ENCODE results near the gene ZMYND15.
"Not testable (repeated sequence)": the region's sequence is repeated elsewhere in the genome, so short reads cannot be mapped to it uniquely, and the experiment has no call there.

The ZMYND15 gene, protein sequence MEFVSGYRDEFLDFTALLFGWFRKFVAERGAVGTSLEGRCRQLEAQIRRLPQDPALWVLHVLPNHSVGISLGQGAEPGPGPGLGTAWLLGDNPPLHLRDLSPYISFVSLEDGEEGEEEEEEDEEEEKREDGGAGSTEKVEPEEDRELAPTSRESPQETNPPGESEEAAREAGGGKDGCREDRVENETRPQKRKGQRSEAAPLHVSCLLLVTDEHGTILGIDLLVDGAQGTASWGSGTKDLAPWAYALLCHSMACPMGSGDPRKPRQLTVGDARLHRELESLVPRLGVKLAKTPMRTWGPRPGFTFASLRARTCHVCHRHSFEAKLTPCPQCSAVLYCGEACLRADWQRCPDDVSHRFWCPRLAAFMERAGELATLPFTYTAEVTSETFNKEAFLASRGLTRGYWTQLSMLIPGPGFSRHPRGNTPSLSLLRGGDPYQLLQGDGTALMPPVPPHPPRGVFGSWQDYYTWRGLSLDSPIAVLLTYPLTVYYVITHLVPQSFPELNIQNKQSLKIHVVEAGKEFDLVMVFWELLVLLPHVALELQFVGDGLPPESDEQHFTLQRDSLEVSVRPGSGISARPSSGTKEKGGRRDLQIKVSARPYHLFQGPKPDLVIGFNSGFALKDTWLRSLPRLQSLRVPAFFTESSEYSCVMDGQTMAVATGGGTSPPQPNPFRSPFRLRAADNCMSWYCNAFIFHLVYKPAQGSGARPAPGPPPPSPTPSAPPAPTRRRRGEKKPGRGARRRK

DNA sequence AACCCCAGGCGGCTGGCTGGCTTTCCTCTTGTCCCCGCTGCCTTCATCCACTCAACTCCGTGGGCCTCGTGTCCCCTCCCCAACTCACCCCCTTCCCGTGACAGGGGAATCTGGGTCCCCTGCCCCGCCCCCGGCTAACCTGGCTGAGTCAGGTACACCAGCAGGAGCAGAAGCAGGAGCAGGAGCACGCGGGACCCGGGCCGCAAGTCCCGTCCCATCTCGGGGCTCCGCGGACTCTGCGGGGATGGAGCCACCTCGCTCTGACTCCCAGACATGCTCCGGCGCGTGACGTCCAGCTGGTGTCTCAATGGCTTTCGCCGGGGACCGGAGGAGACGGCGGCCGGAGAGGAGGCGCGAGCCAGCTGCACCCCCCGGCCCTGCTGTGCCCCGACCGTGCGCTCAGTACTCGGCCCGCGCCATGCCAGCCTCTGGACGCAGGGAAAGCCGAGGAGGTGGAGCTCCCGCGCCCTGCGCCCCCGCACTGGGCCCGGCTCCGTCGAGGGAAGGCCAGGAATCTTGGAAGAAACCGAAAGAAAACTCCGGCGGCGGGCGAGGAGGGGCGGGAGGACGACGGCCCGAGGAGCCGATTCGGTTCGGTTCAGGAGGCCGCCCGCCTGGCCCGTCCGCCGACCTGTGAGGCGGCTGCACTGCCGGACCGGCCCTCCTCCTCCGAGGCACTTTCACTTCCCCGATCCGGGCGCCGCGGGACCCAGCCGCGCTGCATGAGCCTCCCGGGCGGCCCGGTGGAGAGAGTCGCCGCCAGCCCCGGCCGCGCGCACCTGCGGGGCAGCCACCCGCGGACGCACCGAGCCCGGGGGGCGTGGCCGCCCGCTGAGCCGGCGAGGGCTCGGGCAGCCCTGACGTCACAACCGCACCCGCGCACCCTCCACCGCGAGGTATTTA lies at the start of gene ZMYND15, which contains the start of gene CXCL16:
ZMYND15 (plus strand) TSS at position 712 of the 903 bp plus-strand sequence. CDS start 716 bp downstream, outside the sequence.
CXCL16 (minus strand) TSS at position 807 of the 903 bp plus-strand sequence; CDS start at position 218, 589 bp downstream.
- peak; percentile 33 for DNase-seq

DNA sequence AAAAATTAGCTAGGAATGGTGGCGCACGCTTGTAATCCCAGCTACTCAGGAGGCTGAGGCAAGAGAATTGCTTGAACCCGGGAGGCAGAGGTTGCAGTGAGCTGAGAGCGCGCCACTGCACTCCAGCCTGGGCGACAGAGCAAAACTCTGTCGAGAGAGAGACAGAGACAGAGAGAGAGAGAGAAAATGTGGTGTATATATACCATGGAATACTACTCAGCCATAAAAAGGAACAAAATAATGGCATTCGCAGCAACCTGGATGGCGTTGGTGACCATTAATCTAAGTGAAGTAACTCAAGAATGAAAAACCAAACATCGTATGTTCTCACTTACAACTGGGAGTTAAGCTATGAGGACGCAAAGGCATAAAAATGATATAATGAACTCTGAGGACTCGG lies 49.8 kb upstream of the ZMYND15 start:
- DNase-seq = not testable (repeated sequence)

DNA sequence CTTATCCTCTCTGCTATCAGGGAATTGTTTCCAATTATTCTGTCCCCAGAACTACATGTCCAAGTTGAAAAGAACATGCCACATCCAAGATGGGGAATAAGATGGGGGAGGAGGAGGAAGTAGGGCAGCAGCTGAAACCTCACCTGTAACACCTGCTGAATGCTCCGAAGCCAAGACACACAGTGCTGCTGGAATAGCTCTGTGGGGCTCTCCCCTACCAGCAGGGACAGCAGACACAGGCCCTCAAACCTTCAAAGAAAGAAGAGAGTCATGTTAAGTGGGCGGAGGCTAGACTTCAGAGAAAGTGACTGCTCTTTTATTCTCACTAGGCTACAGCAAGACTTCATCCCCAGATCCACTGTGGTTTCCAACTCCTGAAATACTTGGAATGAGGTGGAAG lies 48.9 kb upstream of the ZMYND15 start:
- no peak for DNase-seq

DNA sequence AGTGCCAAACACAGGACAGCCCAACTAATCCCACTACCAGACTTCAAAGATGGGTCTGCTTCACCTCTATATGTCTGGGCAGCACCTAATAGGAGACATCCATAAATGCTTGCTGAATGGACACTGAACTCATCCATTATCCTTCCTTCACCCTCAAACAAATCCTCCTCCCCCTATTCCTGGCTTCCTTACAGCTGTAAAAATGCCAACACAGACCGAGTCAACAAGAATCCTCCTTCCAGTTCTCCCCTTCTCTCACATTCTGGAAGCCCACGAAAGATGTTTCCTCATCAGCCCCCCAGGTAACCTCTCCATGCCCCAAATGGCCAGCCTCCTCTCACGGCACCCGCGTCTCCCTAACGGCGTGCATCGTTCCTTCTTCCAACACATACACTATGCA lies 47.9 kb upstream of the ZMYND15 start:
- peak; percentile 22 for DNase-seq

DNA sequence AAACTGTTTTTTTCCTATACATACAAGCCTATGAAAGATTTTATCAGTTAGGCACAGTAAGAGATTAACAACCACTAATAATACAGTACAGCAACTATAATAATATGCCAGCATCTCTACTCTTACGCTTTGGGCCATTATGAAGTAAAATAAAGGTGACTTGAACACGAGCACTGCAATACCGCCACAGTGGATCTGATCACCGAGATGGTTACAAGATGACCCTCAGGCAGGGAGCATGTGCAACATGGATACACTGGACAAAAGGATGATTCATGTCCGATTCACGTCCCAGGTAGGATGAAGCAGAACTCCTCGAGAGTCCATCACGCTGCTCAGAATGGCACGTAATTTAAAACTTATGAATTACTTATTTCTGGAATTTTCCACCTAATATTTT lies 46.2 kb upstream of the ZMYND15 start:
- DNase-seq = no peak

DNA sequence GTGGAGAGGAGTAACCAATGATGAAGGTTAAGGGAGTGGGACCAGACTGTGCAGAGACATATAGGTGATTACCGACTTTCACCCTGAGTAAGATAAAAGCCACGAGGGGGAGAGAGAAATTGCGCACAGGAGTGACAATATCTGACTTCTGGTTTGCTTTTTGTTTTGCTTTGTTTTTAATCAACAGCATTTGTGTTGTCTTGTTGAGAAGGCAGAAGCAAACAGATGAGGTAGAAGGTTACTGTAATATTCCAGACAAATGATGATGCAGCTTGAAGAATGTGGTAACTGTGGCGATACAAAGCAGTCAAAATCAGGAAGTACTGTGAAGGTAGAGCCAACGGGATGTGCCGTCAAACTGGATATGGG lies 43.2 kb upstream of the ZMYND15 start:
- DNase-seq = no peak

DNA sequence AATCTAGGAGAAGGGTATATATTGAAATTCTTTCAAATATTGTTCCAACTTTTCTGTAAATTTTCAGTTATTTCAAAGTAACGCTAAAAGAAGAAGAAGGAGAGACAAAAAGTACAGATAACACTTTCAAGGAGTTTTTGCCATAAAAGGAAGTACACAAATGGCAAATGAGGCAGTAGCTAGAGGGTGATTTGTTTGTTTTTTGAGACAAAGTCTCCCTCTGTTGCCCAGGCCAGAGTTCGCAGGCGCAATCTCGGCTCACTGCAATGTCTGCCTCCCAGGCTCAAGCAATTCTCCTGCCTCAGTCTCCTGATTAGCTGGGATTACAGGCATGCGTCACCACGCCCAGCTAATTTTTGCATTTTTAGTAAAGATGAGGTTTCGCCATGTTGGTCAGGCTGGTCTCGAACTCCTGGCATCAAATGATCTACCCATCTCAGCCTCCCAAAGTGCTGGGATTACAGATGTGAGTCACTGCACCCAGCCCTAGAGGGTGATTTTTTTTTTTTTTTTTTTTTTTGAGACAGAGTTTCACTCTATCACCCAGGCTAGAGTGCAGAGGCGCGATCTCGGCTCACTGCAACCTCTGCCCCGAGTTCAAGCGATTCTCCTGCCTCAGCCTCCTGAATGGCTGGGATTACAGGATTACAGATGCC lies 40.1 kb upstream of the ZMYND15 start:
- DNase-seq = not testable (repeated sequence)

DNA sequence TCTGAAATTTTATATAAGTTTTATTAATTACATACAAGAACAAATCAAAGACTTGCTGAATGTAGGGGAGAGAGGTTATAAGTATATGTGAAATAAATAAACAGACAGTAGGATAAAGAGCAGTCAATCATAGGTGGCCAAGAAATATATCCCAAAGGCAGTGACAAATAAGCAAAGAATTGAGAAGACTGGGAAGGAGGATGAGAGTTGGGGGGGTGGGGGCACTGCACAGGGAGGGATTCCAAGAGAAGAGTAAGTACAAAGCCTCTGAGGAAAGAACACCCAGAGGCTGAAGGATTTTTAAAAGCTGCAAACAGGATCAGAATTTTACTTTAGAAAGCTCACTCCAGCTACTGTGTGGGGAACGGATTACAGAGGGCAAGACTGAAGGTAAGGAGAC lies 38.5 kb upstream of the ZMYND15 start:
- DNase-seq = no peak

DNA sequence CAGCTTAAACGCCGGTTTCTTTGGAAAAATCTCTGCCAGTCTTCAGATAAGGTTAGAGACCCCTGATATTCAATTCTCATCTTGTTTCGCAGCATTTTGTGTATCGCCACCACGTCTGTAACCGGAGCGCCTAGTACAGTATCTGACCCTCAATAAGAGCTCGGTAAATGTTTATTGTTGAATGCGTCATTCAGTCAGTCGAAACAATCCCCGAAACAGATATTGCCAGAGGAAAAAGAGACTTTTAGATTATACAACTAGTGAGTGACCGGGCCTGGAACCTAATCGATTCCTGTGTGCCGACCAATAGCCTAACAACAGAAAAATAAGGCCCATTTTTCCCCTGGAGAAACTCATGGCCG lies 36.3 kb upstream of the ZMYND15 start:
- no peak for DNase-seq

DNA sequence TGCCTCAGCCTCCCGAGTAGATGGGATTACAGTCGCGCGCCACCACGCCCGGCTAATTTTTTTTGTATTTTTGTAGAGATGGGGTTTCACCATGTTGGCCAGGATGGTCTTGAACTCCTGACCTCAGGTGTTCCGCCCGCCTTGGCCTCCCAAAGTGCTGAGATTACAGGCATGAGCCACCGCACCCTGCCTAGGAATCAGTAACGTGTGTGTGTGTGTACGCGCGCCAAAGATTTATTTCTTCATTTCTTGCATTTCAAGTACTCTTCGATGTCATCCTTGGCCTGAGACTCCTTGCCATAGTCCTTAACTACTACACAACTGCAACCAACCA lies 35.1 kb upstream of the ZMYND15 start:
- not testable (repeated sequence) for DNase-seq

DNA sequence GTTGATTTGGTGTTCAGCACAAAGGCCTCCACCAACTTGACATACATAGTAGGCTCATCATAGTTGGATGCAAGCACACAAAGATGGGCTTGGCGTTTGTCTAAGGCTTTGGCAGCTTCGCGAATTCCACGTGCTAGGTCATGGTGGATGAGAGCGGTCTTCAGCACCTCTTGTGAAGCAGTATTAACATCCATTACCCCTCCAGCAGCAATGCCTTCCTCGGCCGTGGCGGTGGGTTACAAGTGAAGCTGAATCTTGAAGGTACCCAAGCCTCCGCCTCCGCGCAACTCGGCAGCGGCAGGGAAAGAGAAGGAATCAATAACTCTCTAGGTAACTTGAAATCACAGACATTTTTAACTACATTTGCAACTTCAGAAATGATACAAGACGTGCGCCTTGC lies 34.6 kb upstream of the ZMYND15 start:
- no peak for DNase-seq

DNA sequence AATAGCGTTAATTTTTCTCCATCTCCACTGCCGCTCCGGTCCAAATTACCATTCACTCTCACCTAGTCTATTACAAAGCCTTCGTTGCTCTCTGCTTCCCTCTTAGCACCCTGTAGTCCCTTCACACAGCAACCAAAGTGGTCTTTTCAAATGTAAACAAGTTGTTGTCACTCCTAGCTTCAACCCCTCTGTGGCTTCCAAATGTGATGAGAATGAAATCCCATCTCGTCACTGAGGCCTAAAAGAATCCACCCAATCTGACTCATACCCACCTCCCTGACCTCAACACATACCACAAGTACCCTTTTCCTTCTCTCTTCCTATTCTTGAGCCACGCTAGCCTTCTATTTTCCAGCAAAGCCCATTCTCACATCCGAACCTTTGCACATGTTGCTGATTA lies 33.5 kb upstream of the ZMYND15 start:
- DNase-seq = peak; percentile 33

DNA sequence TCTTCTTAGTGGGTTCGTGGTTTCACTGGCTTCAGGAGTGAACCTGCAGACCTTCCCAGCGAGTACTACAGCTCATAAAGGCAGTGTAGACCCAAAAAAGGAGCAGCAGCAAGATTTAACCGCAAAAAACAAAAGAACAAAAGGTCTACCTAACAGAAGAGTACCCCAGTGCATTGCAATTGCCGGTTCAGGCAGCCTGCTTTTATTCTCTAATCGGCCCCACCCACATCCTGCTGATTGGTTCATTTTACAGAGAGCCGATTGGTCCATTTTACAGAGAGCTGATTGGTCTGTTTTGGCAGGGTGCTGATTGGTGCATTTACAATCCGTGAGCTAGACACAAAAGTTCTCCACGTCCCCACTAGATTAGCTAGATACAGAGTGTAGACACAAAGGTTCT lies 31.2 kb upstream of the ZMYND15 start:
- no peak for DNase-seq

DNA sequence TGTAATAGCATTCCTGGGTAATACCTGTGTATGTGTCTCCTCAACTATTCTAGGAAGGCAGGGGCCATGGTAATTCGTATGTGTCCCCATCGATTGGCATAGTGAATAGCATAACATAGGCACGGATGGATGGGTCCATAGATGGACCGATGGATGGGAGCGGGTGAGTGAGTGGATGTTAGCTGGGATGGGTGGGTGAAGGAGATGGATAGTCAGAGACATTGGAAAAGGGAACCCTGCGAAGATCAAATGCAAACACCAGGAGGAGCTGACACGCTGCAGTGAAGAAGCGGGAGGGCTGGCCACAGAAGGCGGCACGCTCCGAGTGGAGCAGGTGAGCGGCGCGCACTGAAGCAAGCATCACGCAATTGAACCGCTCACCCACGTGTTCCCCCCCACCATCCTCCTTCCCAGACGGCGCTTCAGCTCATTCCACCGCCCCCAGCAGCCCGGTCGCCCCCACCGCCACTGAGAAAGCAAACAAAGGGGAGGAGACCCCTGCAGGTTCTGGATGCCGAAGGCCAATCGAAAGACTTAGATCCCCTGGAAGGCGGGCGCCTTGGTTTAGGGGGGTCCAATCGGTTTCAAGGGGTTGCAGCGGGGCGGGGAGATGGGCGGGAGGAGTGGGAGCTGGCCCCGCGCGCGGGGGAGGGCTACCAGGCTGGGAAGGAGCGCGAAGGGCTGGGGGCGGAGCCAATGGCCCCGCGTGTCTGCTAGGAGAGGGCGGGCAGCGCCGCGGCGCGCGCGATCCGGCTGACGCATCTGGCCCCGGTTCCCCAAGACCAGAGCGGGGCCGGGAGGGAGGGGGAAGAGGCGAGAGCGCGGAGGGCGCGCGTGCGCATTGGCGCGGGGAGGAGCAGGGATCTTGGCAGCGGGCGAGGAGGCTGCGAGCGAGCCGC lies 29.6 kb upstream of the ZMYND15 start, which contains the start of gene ARRB2:
ARRB2 (plus strand) TSS at position 839 of the 899 bp plus-strand sequence. CDS start 90 bp downstream, outside the sequence.
- DNase-seq = peak; percentile 97

DNA sequence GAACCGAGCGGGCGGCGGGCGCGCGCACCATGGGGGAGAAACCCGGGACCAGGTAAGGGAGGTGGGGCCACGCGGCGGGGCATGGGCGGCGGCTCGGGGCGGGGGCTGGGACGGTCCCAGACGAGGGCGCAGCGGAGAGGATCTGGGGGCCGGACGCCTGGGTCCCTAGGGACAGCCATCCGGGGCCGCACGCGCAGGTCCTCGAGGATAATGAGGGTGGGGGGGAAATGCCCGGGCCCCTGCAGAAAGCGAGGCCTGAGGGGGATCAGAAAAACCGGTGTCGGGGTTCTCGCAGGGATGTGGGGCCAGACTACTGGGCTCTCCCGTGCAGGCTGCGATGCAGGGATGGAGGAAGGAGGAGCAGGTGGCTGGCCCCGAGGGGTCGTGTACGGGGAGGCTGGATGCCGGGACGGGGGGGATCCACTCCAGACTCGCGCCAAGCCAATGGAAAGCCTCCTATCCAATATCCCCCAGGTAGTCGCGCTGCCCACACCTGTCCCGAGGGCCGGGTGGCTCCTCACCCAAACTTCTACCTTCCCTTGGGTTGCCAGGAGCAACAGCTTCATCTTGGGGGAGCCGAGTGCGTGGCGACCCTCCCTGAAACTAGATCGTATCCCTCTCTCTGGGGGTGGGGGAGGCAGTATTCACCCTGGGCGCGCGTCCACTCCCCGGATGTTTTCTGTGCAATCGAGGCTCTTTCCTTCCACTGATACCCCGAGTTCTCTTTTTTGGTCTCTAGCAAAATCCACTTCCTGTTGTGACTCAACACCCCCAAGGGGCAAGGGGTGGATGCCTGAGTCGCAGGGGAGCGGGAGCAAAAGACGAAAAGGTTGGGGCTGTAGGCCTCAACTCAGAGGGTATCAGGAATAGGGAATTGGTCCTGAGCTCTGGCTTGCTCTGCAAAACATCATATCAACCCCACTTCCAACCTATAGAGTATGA lies 28.7 kb upstream of the ZMYND15 start:
- no peak for DNase-seq

DNA sequence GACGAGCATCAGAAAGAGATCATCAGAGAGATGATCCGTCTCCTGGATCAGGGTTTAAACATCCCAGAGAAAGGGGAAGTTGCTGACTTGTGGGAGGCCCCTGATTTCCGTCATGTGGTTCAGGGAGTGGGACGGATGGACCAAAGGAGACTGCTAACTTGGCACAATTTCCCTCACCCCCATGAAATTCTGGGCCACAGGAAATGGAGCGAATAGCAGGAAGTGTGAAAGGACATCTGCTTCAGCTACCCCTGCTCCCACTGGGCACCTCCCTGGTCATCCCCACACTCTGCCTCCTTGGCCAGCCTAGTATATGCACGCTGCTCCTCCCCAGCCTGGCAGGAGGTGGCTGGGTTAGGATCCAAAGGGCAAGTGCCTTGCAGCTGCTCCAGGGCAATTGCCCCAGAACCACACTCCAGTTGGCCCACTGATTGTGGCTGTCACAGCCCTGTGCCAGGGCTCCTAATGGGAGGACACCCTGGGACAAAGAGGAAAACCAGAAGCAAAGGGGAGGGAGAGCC lies 27.9 kb upstream of the ZMYND15 start:
- no peak for DNase-seq

DNA sequence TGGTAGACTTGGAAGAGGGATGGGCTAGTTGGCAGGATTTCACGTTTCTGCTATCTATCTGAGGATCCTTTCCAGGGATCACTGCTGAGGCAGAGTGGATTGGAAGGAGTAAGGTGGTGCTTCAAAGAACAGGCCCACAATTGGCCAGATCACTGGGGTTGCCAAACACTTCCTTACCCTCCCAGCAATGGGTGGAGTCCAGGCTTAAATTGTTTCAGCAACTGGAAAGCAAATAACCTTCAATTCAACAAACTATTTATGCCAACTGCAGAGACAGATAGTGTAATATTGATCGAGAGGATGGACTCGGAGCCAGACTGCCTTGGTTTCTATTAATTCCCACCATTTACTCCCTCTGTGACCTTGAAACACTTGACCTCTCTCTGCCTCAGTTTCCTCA lies 27.1 kb upstream of the ZMYND15 start:
- no peak for DNase-seq

DNA sequence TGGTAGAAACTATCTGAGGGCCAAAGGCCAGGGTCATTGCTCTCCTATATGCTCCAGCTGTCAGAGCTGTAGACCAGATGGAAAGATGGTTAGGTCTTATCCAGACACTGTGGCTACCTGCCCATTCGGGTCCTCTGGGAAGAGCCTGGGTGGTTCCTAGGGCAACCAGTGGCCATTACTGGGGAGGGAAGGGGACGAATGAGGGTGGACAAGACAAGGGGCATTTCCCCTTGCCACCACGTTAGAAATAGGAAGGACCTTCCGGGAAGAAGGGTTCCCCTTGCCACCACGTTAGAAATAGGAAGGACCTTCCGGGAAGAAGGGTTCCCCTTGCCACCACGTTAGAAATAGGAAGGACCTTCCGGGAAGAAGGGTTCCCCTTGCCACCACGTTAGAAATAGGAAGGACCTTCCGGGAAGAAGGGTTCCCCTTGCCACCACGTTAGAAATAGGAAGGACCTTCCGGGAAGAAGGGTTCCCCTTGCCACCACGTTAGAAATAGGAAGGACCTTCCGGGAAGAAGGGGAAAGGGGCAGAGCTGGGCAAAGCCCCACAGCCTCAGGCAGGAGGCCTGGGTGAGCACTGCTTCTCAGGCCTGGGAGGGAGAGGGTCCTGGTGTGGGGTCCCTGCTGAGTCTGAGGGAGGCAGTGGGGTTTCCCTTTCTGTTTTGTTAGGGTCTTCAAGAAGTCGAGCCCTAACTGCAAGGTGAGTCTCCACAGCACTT lies 25.1 kb upstream of the ZMYND15 start:
- DNase-seq = not testable (repeated sequence)

DNA sequence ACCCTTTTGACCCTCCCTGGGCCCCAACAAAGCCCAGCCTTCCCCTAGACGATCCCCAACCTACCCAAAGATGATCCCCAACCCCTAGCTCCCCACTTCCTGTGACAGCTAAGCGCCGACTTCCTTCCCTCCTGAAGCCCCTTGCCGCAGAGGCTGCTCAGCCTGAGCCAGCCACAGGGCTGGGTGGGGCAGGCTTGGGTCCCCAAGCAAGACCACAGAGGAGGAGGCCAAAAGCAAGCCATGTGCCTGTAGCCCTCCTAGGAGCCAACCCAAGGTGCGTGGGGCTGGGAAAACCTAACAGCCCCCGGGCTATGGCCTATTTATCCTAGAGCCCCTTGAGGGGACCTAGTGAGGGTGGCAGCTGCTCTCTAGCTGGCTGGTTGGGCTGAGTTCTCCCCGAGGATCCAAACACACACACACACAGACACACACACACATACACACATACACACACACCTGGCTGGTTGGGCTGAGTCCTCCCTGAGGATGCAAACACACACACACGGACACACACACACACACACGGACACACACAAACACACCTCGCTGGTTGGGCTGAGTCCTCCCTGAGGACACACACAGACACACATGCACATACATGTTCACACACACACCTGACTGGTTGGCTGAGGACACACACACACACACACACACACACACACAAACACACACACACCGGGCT lies 24.4 kb upstream of the ZMYND15 start:
- no peak for DNase-seq

All from NCI-H226 (cell line).